Measurements from ENCODE around the gene PDE8A. TPM values are rescaled to one million over a fixed set of nuclear protein-coding genes. Genes with fewer than 3 reads are reported as not detected.
"Not testable (repeated sequence)": the region's sequence is repeated elsewhere in the genome, so short reads cannot be mapped to it uniquely, and the experiment has no call there.

The PDE8A gene
- total RNA-seq, 2 donors from 2014 or later: 30.9 to 48.8 TPM

DNA sequence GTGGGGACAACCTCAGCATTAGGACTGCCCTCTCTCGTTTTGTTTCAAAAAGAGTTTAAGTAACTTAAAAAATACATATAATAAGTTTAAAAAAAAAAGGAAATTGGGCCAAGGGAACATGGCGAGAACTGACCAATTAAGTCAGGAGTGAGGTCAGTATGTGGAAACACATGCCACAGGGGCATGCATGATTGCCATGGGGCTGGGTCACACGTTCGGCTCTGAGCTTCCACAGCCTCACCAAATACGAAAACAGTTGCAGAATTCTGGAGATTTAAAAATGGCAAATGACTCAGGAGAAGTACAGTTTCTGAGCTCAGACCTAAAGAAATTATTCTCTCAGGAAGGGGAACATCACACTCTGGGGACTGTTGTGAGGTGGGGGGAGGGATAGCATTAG is 24.1 kb downstream of the PDE8A start:
- intact Hi-C loops (cut with DNase I): no loop called here
- no peak for DNase-seq (ENCODE audit: low spot score)

- no peak for DNase-seq (ENCODE audit: low spot score)
- intact Hi-C loops (cut with DNase I): no loop called here
These were observed 24.5 kb downstream of the PDE8A start for GRCh38 chr15:85006201-85006600.

GRCh38 chr15:85006655-85007054 is 25.0 kb downstream of the PDE8A start:
- intact Hi-C loops (cut with DNase I): no loop called here
- DNase-seq (ENCODE audit: low spot score): no peak

DNA sequence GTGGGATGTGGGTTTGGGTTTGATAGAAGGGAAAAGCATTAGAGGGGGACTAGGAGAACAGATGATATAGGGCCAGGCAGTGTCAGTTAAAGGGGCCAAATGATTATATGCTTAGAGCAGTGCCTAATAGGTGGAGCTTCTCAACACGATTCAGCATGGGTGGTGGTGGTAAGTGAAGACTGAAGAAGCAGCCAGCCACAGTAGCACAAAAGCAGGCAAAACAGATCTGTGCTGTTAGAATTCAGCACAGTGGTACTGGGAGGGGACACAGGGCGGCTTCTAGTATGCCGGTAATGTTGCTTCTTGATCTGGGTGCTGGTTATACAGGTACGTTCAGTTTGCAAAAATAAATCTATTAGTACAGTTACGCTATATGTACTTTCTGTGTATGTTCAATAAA is 25.5 kb downstream of the PDE8A start:
- intact Hi-C loops (cut with DNase I): no loop called here
- DNase-seq (ENCODE audit: low spot score): no peak

DNA sequence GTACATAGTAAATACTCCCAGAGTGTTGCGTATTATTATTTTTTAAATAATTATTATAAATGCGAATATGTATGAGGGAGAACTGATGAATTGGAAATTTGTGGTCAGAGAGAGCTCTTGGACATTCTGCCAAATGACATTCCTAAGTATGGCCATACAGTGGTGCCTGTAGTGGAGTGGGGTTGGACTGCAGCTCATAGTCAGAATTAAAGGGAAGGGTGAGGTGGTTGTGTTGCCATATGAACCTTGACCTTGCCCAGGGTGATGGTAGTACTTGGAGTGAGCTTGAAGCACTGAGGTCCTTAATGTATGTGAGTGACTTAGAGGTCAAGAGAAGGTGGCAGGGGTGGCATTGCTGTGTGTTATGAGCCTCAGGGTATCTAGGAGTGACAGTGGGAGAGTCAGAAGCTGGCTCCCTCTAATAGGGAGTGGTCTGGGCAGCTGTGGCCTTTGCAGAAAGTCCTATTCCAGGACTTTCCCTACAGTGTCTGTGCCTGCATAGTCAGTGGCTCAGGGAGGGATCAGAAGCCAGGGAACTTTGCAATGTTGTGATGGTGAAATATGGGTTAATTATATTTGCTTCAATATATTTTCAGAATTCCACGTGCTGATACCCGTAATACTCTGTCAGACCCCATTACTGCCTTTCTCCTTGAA is 26.2 kb downstream of the PDE8A start:
- intact Hi-C loops (cut with DNase I): no loop called here
- DNase-seq (ENCODE audit: low spot score): no peak

DNA sequence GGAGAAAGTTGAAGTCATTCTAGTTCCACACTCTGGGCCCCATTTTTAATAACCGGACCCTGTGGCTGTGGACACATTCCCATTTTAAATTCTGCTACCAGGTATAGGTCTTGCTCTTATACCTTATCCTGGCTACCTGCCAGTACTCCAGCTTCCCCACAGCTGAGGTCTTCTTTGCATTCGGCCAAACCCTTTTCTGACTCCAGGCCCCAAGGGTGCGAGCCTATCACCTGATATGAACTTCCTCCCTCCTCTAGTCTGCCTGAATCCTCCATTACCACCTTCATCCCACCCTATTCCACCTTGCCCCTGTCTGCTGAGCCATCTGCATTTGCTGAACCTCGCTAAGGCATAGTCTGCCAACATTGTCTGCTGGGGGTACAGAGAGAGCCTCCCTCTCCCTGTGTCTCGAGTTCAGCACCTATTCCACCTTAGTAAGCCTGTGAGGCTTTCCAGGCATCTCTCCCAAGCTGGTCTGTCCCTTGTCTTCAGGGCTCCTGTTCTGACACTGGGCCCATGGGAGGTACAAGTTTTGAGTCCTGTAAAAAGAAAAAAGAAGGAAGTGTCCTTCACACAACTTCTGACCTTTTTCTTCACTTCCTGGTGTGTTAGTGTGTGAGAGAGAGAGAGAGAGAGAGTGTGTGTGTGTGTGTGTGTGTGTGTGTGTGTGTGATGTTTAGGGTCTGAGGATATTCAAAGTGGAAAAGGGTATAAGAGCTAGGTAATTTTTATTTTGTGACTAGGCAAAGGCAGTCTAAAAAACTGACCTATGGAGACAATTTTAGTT is 27.0 kb downstream of the PDE8A start:
- DNase-seq (ENCODE audit: low spot score): no peak
- intact Hi-C loops (cut with DNase I): no loop called here

- intact Hi-C loops (cut with DNase I): no loop called here
- no peak for DNase-seq (ENCODE audit: low spot score)
These were observed 27.8 kb downstream of the PDE8A start for GRCh38 chr15:85009435-85009834.

DNA sequence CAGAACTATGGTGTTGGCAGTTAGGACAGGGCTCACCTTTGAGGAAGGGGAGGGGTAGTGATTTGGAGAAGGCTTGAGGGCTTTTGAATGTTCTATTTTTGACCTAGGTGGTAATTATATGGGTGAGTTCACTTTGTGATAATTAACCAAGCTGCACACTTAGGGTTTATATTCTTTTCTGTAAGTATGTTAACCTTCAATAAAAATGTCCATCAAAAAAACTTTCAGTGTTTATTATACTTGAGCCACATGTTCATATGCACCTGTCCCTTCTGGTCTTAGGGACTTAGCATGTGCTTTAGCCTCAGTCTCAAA is 28.4 kb downstream of the PDE8A start:
- DNase-seq (ENCODE audit: low spot score): no peak
- intact Hi-C loops (cut with DNase I): no loop called here

- DNase-seq (ENCODE audit: low spot score): no peak
- intact Hi-C loops (cut with DNase I): no loop called here
These were observed 28.9 kb downstream of the PDE8A start for GRCh38 chr15:85010386-85011159.

DNA sequence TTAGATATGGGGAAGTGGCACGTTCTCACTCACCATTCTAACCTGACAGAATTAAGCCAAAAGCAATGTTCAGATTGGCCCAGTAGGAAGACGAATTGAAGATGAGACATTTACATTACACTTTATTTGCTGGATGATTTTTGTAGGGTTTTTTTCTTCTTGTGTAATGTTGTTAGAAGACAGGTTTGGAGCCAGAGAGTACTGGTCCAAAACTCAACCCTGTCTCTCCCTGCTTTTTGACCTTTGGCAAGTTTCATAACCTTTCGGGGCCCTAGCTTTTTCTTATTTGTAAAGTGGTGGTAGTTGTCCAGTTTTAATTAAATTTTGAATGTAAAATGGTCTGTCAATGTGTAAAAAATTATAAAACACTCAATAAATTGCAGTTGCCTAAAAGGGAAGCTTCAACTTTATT is 29.5 kb downstream of the PDE8A start:
- intact Hi-C loops (cut with DNase I): no loop called here
- DNase-seq (ENCODE audit: low spot score): no peak

GRCh38 chr15:85011724-85012123 is 30.1 kb downstream of the PDE8A start:
- DNase-seq (ENCODE audit: low spot score); intact Hi-C loops (cut with DNase I): not testable (repeated sequence)

GRCh38 chr15:85013785-85014184 is 32.1 kb downstream of the PDE8A start:
- no peak for DNase-seq (ENCODE audit: low spot score)
- intact Hi-C loops (cut with DNase I): no loop called here

DNA sequence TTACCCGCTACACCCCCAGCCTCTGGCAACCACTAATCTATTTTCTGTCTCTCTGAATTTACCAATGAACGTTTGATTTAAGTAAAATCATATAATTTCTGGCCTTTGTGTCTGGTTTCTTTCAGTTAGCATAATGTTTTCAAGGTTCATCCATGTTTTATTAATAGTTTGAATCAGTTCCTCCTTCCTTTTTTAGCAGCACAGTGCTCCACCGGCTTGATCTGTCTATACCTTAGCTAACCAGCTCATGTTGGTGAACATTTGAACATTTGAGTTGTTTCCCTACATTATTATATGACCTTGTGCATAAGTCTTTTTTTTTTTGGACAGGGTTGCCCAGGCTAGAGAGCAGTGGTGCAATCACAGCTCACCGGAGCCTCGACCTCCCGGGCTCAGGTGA is 33.3 kb downstream of the PDE8A start:
- no peak for DNase-seq (ENCODE audit: low spot score)
- intact Hi-C loops (cut with DNase I): no loop called here

DNA sequence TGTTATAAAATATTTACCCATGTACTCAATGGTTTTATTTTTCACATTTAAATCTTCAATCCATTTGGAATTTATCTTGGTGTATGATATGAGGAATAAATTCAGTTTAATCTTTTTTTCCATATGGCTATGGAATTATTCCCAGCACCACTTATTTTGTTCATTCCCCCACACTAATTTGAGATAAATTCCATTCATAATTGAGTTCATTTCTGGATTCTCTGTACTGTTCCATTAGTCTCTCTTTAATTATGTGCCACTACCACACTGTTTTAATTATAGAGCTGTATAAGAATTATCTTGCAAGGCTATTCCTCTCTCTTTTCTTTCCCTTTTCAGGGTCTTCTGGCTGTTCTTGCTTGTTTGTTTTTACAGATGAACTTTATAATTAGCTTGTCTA is 34.6 kb downstream of the PDE8A start:
- DNase-seq (ENCODE audit: low spot score): no peak
- intact Hi-C loops (cut with DNase I): no loop called here

DNA sequence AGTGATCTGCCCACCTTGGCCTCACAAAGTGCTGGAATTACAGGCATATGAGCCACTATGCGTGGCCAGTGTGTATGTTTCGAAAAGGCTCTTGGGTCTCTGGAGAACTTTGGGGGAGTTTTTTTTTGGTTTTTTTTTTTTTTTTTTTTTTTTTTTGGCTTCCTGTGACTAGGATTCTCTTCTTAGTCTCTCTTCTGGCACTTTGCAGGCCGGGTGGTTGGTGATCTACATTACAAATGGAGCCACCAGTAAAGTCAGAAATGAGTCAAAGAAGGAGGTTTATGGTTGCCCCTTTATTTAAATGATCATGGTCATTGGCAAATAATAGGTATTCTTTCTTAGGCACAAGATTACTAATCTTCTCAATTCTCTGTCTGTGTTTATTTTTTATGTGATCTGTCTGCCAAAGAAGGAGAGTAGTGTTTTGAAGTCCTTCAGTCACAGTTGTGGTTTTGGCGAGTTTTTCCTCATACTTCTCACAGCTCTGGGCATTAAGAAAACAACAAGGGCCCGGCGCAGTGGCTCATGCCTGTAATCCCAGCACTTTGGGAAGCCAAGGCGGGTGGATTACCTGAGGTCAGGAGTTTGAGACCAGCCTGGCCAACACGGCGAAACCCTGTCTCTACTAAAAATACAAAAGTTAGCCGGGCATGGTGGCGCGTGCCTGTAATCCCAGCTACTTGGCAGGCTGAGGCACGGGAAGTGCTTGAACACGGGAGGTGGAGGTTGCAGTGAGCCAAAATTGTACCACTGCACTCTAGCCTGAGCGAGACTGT is 38.3 kb downstream of the PDE8A start:
- no peak for DNase-seq (ENCODE audit: low spot score)
- intact Hi-C loops (cut with DNase I): no loop called here

- no peak for DNase-seq (ENCODE audit: low spot score)
- intact Hi-C loops (cut with DNase I): no loop called here
These were observed 39.8 kb downstream of the PDE8A start for GRCh38 chr15:85021409-85021808.

DNA sequence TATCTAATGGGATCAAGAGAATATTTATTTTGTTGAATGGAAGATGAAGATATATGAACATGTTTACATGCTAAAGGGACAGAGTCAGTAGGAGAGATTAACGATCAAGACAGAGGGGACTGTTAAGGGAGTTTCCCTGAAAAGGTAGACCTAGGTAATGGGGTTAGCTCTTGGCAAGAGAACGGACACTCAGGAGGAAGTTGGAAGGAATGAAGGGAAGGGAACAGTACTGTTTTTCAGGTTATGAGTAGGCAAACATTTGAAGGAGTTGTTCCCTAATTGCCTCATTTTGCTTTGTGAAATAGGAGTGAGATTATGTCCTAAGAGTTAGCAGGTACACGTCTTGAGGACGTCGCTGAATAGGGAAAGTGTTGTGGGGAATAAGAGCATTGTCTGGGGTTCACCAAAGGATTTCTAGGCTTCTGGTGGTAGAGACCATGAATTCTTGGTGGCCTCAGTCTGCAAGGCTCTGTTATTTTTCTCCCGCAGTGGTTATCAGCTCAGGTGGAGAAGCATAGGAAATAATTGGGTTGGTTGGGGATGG is 41.3 kb downstream of the PDE8A start:
- no peak for DNase-seq (ENCODE audit: low spot score)
- intact Hi-C loops (cut with DNase I): no loop called here

- no peak for DNase-seq (ENCODE audit: low spot score)
- intact Hi-C loops (cut with DNase I): no loop called here
These were observed 42.3 kb downstream of the PDE8A start for GRCh38 chr15:85024003-85024402.

GRCh38 chr15:85024509-85025336 is 43.1 kb downstream of the PDE8A start:
- DNase-seq (ENCODE audit: low spot score): no peak
- intact Hi-C loops (cut with DNase I): no loop called here

Measured in posterior vena cava (tissue), 2 donors.